GM19099 (cell line): ENCODE data around the gene SYNJ2.

Source experiments
- POLR2A ChIP-seq: IDR thresholded peaks from 3 replicates; pipeline ENCODE4 v1.6.1; 2011; ENCODE audit warnings: low read depth; ENCODE audit not compliant: insufficient read length; ENCODE audit errors: extremely low read depth

SYNJ2 gene

DNA sequence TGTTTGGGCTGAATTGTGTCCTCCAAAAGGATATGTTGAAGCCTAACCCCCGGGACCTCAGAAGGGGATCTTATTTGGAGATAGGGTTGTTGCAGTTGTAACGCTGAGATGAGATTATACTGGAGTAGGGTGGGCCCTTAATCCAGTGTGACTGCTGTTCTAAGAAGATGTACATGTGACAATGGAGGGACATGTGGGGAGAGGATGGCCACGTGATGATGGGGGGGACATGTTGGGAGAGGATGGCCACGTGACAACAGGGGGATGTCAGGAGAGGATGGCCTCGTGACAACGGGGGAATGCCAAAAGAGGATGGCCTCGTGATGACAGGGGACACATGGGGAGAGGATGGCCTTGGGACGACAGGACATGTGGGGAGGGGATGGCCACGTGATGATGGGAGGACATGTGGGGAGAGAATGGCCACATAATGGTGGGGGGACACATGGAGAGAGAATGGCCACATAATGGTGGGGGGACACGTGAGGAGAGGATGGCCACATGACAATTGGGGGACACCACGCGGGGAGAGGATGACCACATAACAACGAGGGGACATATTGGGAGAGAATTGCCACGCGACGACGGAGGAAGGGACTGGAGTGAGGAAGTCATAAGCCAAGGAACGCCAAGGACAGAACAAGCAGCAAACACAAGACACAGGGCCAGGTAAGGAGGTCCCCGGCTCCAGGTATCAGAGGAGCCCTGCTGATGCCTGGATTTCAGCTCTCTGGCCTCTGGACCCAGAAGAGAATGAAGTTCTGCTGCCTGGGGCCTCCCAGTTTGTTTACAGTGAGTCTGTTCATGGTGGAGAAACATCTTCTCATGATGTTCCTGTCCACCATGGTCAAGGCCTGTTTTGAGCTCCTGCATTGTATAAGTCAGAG, 29.2 kb downstream of the SYNJ2 start:
- no peak for TF ChIP-seq POLR2A

DNA sequence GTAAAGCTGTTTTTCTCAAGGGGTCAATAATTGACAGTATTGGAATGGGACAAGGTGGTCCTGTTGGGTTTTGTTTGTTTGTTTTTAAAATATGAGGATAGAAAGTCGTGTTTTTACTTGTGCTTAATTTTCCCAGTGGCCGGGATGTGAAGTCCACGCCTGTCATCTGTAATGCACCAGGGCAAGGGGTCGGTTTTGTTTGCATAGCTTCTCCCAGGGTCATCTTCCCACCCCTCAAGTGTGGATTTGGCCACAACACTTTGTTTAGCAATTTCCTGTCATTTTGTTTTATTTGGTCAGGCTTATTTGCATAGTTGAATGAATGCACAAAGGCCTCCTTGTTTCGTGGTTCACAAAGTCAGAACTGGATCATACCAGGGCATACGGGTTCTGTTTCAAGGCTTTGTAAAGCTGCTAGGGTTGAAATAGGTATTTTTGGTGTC, 29.8 kb downstream of the SYNJ2 start:
- TF ChIP-seq POLR2A, result no peak

DNA sequence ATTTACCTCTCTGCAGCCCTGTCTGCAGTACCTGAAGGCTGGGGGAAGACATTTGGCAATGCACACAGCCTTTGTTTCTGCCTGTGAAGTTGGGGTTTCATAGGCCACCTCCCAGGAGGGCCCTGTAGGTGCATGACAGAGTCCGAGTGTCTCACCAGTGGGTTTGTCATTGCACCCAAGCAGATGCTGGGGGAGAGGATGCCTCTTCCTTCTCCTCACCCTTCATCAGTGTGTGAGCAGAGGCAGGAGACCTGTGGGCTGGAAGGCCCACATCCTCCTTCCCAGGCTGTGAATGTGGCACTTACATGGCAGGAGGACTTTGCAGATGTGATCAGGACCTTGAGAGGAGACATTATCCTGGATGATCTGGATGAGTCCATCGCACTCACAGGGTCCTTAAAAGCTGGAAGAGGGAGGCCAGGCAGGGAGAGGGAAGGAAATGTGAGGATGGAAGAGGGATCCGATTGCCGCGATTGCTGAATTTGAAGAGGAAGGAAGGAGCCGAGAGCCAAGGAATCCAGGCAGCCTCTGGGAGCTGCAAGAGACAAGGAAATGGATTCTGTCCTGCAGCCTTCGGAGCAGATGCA, 30.4 kb downstream of the SYNJ2 start:
- TF ChIP-seq POLR2A, result no peak

GRCh38 chr6:158013904-158014504, 32.3 kb downstream of the SYNJ2 start:
- TF ChIP-seq POLR2A, result no peak

GRCh38 chr6:158014505-158015187, 33.0 kb downstream of the SYNJ2 start:
- TF ChIP-seq POLR2A, result no peak

DNA sequence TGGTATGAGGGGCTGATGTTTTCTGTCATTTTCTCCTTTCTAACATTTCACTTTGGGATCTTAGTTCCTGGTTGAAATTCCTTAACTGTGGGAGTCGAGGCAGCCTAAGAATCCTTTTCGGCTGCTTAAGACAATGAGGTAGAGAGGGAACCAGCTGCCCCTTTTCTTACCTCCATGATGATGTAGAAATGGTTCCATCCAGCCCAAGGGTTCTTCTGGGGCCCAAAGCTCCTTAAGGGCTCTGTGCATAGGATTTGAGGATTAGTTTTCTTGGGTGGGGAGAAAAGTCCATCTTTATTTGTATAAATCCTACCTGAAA, 33.5 kb downstream of the SYNJ2 start:
- TF ChIP-seq POLR2A, result no peak

DNA sequence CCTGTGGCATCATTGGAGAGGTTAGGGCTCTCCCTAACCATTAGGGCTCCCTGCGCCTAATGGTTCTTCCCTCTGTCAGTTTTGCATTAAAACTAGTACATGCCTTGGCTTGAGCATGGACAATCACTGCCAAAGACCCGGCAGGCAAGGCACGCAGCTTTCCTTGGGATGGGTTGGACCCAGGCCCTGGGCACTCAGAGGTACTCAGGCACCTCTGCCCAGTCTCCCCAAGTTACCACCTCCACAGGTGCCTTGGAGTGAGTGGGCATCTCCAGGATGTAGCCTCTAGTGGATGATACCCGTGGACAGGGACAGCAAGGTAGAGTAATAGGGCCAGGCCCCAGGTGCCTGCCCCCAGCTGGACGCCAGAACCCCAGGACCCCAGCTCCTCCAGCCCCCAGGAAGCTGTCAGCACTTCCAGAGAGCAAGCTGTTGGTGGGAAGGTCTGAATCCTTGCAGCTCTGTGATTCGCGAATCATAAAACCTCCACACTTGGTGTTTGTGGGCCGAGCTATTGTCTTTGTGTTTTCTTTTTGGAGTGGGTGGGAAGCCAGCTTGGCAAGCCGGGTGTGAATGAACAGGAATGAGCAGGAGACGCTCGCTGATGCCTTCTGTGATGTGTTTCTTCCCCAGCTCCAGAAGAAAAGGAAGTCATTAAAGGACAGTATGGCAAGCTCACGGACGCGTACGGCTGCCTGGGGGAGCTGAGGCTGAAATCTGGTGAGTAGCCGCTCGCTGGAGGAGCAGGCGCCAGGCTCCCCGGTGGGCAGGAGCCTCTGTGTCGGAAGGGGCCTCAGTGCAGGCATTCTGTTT, 35.1 kb downstream of the SYNJ2 start:
- TF ChIP-seq POLR2A, result no peak

GRCh38 chr6:158017621-158018040, 36.0 kb downstream of the SYNJ2 start:
- no peak for TF ChIP-seq POLR2A

DNA sequence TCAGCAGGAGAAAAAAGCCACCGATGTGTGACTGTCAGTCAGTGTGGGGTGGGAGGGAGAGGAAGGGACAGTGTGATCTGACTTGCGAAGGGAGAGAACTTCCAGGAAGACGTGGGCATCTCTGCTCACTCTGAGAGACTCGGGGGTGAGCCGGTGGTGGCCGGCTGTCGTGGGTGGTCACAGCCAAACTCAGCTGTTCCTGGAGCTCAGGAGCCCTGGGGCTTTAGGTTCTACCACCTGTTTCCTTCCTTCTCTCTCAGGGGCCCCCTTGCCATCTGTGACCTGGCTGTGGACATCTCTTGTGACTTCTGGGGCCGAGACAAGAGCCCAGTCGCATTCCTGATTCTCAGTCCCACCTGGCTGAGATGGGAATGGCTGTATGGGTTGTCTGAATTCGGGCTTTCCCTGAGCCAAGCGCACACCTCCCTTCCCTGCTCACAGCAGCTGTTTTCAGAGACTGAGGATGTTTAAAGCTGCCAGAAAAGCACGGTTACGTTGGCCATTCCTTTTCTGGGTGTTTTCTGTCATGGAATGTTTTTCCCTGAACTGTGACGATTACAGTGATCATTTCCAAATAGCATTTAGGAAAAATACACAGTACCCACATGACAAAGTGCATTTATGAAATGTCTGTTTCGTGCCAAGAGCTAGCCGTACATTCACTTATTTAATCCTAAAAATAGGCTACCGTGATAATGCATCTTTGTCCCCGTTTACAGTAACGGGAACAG, 36.5 kb downstream of the SYNJ2 start:
- no peak for TF ChIP-seq POLR2A

GRCh38 chr6:158018851-158019361, 37.2 kb downstream of the SYNJ2 start:
- no peak for TF ChIP-seq POLR2A

DNA sequence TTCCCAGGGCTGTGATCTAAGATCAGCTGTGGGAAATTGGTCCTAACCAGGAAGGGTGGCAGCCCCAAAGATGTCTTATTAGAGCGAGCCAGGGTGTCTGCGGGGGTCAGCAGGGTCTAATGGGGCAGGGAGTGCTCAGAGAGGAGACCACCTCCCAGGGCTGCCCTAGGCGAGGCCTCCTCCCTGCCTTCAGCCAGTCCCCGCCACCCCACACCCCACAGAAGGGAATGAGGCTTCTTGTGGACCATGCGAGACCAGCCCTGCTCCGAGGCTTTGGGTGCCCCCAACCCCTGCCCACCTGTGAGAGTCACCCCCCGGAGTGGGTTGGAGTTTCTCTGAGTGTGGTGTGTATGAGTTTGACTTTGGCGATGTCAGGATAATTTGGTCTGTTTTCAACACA, 37.8 kb downstream of the SYNJ2 start:
- TF ChIP-seq POLR2A, result no peak

- TF ChIP-seq POLR2A, result no peak
These were observed 38.6 kb downstream of the SYNJ2 start for GRCh38 chr6:158020272-158020711.

- TF ChIP-seq POLR2A, result no peak
These were observed 39.1 kb downstream of the SYNJ2 start for GRCh38 chr6:158020811-158021210.

DNA sequence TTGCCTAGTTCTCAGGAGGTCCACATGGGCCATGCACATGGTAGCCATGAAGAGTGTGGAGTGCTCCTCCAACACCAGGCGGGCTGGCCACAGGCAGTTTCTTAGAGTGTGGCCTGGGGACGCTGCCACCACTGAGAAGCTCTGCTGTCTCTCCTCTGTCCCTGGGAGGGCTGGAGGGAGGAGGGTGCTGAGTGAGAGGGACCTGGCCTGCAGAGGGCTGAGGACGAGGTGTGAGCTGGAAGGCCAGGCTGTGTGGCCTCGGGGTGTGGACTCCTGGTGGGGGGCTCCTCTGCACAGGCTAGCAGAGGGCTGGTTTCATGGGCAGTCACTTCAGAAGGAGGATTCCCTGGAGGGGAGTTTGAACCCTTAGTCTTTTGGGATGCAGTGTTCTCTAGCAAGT, 39.7 kb downstream of the SYNJ2 start:
- TF ChIP-seq POLR2A, result no peak
